ENCODE data around the gene PIP5KL1.

GRCh38 chr9:127977884-127978647 lies 47.5 kb upstream of the PIP5KL1 start:
- TF ChIP-seq POLR2A (IDR thresholded peaks at IDR 0.05) (no peak), CTCF (IDR thresholded peaks at IDR 0.05) (no peak), POLR2AphosphoS5 (IDR thresholded peaks at IDR 0.05) (no peak)

Measured in prostate gland (tissue), 2 donors.